Glomerular endothelial cell (primary cell): ENCODE measurements around the gene LRRC73. TPM values are rescaled to one million over a fixed set of nuclear protein-coding genes. Genes with fewer than 3 reads are reported as not detected.
"Not testable (repeated sequence)": the region's sequence is repeated elsewhere in the genome, so short reads cannot be mapped to it uniquely, and the experiment has no call there.

Experiments
- DNase-seq: peaks from one replicate; pipeline ENCODE4 v3.0.0-alpha.2; 2011; ENCODE audit warnings: low read depth, low spot score; ENCODE audit errors: extremely low read depth
- total RNA-seq: library from RNA; depleted of rRNA; stranded (reverse); fragments of >200 nt; gene quantifications from 2 replicates; pipeline ENCODE4 v1.2.3, GENCODE V29; 2015

The LRRC73 gene
- total RNA-seq, 1 donor from 2014 or later: 0.12 TPM

GRCh38 chr6:43511824-43512415 lies 1.8 kb upstream of the LRRC73 start:
- no peak for DNase-seq

- no peak for DNase-seq
These were observed 649 bp upstream of the LRRC73 start for GRCh38 chr6:43510827-43511163.

- no peak for DNase-seq
These were observed 783 bp downstream of the LRRC73 start for GRCh38 chr6:43509142-43509983.

- DNase-seq: no peak
These were observed 1.5 kb downstream of the LRRC73 start for GRCh38 chr6:43508481-43509141.

GRCh38 chr6:43506667-43507471 lies 3.3 kb downstream of the LRRC73 start:
- DNase-seq: peak; percentile 70

GRCh38 chr6:43506171-43506570 lies 4.0 kb downstream of the LRRC73 start:
- no peak for DNase-seq

- DNase-seq: no peak
These were observed 4.4 kb downstream of the LRRC73 start for GRCh38 chr6:43505718-43506117.

GRCh38 chr6:43504756-43505593 lies 5.2 kb downstream of the LRRC73 start:
- no peak for DNase-seq

- DNase-seq: no peak
These were observed 6.7 kb downstream of the LRRC73 start for GRCh38 chr6:43503443-43503842.

- DNase-seq: no peak
These were observed 7.5 kb downstream of the LRRC73 start for GRCh38 chr6:43502666-43503065.

- no peak for DNase-seq
These were observed 9.2 kb downstream of the LRRC73 start for GRCh38 chr6:43500921-43501320.

- no peak for DNase-seq
These were observed 10.9 kb downstream of the LRRC73 start for GRCh38 chr6:43499028-43499815.

- not testable (repeated sequence) for DNase-seq
These were observed 11.9 kb downstream of the LRRC73 start for GRCh38 chr6:43498291-43498690.

- DNase-seq: no peak
These were observed 12.5 kb downstream of the LRRC73 start for GRCh38 chr6:43497689-43498088.

GRCh38 chr6:43497129-43497396 lies 13.1 kb downstream of the LRRC73 start:
- DNase-seq: no peak

GRCh38 chr6:43496370-43497128 lies 13.6 kb downstream of the LRRC73 start:
- DNase-seq: no peak

GRCh38 chr6:43495409-43495941 lies 14.7 kb downstream of the LRRC73 start:
- no peak for DNase-seq

- no peak for DNase-seq
These were observed 15.4 kb downstream of the LRRC73 start for GRCh38 chr6:43494766-43495165.

- no peak for DNase-seq
These were observed 15.8 kb downstream of the LRRC73 start for GRCh38 chr6:43494321-43494720.
